DMS153 treated with DMSO at 0.1 percent for 48 hours (cell line): Measurements from ENCODE around the gene WDR54.
A peak's percentile ranks its signal among the peaks of the same experiment; 100 is the strongest.
"Not testable (repeated sequence)": the region's sequence is repeated elsewhere in the genome, so short reads cannot be mapped to it uniquely, and the experiment has no call there.

ENCODE experiments used
- DNase-seq: peaks from one replicate; lab custom pipeline; 2025; ENCODE audit not compliant: unreplicated experiment; lab: John Stamatoyannopoulos, UW

The WDR54 gene

GRCh38 chr2:74450570-74451190 is 29.1 kb downstream of the WDR54 start:
- DNase-seq = no peak

GRCh38 chr2:74454654-74455511 is 33.4 kb downstream of the WDR54 start, which contains the start of gene INO80B:
Gene INO80B (plus strand): TSS chr2:74455087. CDS start chr2:74455117, 30 bp downstream.
- peak; percentile 93 for DNase-seq

GRCh38 chr2:74457129-74457548 is 35.6 kb downstream of the WDR54 start:
- peak; percentile 72 for DNase-seq

GRCh38 chr2:74457549-74458131 is 36.1 kb downstream of the WDR54 start:
- peak; percentile 72 for DNase-seq

- peak; percentile 98 for DNase-seq
Measured at GRCh38 chr2:74458132-74458937, 36.8 kb downstream of the WDR54 start, which contains the start of gene WBP1. Gene WBP1 (plus strand): TSS chr2:74458438. CDS start chr2:74458603, 165 bp downstream.

- no peak for DNase-seq
Measured at GRCh38 chr2:74458938-74459363, 37.4 kb downstream of the WDR54 start.

GRCh38 chr2:74459503-74460118 is 38.1 kb downstream of the WDR54 start:
- not testable (repeated sequence) for DNase-seq

- not testable (repeated sequence) for DNase-seq
Measured at GRCh38 chr2:74460187-74460586, 38.7 kb downstream of the WDR54 start.

- no peak for DNase-seq
Measured at GRCh38 chr2:74461187-74462053, 39.9 kb downstream of the WDR54 start.

GRCh38 chr2:74462054-74462785 is 40.7 kb downstream of the WDR54 start:
- no peak for DNase-seq

GRCh38 chr2:74462786-74463105 is 41.2 kb downstream of the WDR54 start:
- DNase-seq = no peak

GRCh38 chr2:74464406-74464805 is 42.9 kb downstream of the WDR54 start:
- no peak for DNase-seq

- DNase-seq = not testable (repeated sequence)
Measured at GRCh38 chr2:74470742-74471141, 49.2 kb downstream of the WDR54 start.

GRCh38 chr2:74471332-74472065 is 50.0 kb downstream of the WDR54 start:
- DNase-seq = no peak

GRCh38 chr2:74472086-74472944 is 50.8 kb downstream of the WDR54 start, which contains the start of gene MRPL53:
Gene MRPL53 (minus strand): TSS chr2:74472680. CDS start chr2:74472660, 20 bp downstream.
- peak; percentile 75 for DNase-seq

- DNase-seq = no peak
Measured at GRCh38 chr2:74472945-74473258, 51.4 kb downstream of the WDR54 start.

GRCh38 chr2:74474481-74474880 is 53.0 kb downstream of the WDR54 start:
- DNase-seq = no peak
